GM19452 (cell line): ENCODE results near the gene GIT1.

Source experiments
- ATAC-seq: cut with Tn5 transposase; IDR thresholded peaks from one replicate; pipeline ENCODE4 v1.9.1; 2021; ENCODE audit not compliant: unreplicated experiment

GIT1 gene

DNA sequence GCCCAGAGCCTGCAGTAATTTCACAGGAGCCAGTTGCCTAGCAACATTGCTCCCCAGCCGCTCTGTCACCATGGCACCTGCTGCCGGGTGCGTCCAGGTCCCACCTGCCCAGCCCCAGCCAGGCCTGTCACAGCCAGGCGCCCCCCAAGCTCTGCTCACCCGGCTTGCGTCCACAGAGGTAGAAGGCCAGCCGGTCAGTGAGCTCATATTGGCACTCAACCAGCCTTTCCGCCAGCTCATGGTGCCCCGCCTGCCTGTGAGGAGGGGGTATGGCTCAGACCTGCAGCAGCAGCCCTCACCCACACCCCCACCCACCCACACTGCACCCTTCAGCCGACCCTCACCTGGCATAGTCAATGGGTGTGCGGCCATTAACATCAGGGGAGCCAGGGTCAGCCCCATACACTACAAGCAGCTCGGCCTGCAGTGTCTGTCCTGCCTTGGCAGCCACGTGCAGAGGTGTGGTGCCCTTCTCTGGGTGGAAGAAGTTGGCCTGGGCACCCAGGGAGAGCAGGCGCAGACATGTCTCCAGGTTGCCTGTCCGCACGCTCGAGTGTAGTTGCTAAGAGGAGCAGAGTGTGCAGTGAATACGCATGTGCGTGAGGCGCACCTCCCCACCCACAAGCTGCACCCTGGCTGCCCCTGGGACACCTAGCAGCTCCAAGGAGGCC is 7.7 kb downstream of the GIT1 start:
- ATAC-seq = no peak

DNA sequence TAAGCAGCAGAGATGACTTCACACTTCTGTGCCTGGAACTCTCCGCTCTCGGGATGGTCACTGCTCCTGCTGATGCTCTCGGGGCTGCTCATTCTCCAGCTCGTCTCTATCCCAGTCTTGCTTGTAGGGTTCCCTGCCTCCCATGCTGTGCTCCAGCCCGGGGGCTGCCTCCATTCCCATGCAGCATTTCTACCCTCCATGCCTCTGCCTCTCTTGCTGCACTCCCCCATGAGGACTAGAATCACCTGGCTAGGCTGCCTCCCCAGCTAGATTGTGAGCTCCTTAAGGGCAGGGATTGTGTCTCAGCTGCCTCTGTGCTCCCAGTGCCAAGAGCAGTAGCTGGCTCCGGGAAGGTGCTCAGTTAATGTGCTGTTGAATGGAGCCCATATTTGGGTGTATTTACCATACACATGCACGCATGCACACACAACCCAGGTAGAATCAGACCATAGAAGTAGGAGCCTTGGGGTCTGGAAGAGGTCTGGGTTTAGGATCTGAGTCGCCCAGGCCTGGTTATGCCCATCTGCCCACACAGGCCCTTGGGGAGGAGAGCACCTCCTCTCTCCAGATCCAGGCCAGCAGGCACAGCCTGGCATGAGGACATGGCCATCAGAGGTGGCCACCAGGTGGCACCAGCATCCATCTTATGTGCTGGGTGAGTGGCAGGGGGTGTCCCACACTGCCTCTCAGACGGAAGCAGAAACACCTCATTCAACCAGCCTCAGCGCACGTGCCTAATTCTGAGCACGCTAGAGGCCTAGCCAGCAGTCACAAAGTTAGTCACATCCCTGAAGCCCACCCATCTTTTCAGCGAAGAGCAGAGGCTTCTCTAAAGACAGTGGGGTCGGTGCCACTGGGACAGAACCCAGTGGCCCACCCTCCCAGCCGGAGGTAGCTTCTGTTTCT is 9.3 kb downstream of the GIT1 start:
- ATAC-seq = peak; percentile 85

DNA sequence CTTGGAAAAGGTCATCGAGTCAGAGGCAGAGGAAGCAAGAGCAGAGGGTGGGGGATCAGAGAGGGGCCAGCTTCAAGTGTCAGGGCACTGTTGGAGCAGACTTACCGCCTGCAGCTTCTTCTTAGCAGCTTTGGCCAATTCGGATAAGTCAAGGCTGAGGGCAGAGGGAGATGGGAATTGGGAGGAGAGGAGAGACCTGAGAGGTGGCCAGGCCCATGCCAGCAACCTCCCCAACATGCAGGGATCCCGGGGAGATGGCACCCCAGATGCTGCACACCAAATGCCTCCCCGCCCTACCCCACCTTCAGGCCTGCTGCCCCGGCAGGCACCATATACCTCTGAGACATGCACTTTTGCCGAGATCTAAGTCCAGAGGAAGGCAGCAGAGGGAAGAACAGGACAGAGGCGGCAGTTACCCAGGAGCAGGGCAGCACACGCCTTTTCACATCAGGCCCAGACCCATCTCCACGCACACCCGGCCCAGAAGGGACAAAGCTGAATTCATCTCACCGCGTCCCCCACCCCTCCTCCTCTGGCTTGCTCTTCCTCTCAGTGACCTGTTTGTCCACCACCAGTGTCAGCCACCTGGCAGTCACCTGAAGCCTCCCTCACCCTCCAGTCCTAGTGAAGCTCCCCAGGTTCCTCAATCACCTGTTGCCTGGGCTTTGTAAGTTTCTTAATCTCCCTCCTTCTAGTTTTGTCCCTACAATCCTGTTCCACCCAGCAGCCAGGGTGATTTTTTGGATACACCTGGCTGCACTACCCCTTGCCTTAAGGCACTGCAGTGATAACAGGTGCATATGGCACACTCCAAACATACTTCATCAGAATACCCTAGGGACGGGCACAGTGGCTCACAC is 10.6 kb downstream of the GIT1 start:
- ATAC-seq = no peak

DNA sequence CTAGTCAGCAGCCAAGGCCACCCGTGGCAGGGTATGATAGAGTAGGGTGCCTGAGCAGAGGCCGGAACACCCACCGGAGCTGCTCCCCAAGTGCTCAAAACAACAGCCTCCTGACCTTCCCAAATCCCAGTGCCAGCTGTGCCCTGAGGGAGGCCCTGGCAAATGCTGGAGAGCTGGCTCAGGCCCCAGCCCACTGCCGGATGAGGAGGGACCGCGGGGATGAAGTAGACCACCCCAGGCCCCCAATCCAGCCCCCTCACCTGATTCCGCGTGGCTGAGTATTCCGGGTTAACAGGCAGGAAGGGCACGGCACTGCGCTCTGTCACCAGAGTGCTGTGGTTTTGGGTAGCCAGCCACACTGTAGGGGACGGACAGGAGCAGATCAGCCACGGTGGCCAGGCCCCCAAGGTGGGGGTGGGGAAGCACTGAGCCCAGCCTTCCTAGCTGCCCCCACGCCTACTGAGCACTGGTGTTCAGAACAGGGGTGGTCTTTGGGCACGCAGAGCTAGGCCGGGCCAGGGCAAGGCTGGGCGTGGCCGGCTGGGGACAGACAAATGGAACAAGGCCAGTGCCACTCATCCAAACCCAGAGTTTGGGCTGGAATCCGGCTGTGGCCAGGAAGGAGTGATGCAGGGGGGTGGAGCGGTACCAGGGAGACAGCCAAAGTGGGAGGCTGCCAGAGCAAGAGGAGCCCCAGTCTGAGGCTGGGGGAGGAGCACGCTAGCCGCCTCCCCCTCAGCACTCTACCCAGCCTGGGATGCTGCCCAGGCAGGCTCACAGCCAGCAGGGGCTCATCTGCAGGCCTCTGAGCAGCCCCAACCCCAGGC is 11.8 kb downstream of the GIT1 start:
- no peak for ATAC-seq

DNA sequence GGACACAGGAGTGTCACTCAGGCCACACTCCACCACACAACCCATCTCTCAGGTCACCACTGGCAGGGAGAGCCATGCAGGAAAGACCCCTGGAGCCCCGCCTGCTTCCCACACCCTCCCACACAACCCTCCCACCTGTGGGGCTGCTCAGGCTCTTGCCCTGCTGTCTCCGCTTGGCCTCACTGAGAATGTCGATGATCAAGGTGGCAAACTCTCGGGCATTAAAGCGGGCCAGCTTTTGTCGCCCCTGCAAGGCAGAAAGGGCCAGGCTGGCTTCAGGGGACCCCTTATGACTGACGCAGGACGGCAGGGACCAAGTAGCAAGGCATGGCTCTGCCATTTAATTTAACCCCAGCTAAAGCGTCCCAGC is 12.5 kb downstream of the GIT1 start:
- ATAC-seq = no peak

DNA sequence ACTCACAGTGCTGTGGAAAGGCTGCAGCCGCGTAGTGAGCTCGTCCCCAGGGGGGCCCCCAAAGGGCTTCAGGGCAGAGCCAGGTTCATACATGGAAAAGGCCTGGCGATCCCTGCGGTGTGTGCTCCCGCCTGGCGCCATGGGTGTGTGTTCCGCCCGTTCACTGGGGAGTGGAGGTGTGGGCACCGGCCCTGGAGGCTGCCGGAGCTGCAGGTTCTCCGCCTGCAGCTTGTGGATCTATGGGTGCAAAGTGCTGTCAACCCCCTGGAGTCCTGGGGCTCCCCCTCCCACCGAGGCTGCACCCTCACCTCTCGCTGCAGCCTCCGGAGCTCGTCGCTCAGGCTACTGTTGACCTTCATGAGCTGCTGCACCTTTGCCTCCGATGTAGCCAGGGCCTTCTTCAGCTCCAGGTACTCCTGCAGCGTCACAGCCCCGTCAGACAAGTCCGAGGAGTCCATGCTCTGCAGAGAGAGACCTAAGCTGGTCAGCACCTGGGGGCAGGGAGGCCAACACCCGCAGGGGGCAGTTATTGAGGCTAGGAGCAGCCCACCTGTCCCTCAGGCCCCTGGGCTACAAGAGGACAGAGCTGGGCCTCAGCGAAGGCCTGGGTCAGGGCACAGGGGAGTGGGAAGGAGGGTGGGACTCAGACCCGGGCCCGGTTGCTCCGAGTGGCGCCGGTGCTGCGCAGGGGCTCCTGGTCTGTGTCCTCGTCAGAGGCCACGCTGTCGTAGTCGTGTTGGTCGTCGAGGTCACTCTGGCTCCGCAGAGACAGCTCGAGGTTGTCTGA is 13.0 kb downstream of the GIT1 start:
- no peak for ATAC-seq

DNA sequence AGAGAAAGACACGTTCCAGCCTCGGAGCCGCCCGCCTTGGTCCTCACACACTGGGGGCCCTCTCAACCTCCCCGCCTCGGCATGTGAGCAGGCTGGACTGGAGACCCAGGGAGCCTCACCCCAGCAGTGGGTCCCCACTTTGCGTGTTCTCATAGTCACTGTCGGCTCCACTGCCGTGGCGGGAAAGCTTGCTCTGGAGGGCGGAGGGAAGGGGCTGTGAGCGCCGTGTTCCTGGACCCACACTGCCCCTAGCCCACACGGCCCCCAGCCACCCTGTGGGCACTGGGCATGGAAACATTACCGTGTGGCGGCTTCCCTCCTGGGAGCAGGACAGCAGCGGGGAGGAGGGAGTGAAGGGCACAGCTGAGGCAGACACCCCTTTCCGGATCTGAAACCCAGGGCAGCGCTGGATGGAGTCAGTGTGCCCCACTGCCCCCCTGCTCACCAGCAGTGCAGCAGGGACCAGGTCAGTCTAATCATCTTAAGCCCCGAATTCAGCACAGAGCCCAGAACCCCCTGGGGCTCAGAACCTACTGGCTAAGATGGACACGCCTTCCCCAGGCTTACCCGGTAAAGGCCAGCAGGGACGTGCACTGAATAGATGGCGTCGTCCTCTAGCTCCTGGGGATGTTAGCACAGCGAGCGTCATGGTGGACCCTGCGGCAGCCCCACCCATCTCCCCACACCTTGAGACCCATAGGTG is 13.8 kb downstream of the GIT1 start:
- no peak for ATAC-seq

DNA sequence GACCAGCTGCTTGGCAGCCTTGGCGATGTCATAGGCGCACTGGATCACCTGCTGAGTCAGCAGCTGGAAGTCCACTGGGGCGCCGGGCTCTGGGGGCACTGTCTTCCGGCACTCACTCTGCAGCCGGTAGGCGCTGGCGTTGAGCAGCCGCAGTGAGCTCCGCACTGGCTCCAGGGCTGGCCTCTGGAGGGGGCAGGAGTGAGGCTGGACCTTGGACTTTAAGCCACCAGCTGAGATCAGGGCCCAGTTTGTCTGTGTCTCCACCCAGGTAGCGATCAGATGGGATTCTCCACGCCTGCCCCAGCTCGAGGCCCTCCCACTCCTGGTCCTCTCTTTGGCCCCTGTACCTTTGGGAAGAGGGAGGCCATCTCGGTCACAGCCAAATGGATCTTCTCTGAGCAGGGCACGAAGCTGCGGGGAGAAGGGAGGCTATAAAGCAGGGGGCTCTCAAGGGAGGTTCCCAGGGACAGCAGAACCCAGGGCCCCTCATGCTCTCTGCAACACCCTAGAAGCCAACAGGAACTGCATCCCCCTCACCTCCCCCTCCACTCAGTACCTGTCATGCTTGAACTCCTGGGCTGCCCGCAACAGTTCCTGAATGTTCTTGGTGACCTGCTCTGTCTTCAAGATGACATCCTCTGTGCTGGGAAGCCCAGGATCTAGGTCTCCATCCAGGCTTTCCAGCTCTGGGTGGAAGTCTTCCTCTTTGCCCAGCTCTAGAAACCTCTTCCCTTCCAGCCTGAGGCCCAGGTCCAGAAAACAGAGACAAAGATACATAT is 14.5 kb downstream of the GIT1 start:
- no peak for ATAC-seq

DNA sequence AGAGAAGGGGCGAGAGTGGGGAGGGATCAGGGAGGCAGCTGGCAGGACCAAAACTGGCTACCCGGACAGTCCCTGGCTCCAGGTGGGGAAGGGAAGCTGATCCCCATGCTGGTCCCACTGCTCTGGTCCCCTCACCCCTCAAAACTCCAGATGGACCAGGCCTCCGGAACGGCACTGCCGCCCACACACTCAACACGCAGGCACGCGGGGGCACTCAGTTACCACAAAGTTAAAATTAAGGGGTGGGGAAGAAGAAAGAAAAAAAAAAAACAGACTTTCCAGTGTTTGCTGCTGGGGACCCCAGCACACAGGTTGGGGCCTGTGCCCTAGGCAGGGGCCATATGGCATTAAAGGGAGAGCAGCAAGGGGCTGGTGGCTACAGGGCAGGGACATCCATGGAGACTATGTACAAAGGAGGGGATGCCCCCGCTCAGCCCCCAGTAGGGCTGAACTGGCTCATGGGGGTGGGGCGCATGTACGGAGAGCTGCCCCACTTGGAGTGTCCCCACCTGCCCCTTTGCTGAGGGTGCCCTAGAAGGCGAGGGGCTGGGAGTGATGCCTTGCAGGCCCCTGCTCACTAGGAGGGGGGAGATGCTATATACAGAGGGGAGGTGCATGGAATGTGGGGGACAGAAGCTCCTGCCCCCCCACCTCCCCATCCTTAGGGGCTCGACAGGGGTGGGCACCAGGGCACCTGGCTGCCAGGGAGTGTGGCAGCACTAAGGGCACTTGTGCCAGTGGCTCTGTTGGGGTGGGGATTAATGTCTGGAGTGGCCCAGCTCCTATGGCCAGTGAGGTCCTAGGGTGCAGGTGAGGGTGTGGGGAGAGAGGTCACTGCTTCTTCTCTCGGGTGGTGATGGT is 15.3 kb downstream of the GIT1 start:
- ATAC-seq = no peak

DNA sequence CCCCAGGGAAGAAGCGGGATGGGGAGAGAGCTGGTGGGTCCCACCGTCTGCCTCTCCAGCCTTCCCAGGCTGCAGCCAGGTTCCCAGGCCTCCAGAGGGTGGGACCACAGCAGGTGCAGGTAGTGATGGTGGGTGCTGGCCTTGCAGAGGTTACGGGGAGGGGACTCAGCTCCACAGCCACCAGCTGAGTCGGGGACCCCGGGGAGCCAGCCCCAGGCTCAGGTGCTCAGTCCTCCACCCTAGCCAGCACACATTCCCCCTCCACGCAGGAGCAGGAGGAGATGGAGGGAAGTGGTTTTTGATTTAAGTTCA is 15.9 kb downstream of the GIT1 start:
- no peak for ATAC-seq

DNA sequence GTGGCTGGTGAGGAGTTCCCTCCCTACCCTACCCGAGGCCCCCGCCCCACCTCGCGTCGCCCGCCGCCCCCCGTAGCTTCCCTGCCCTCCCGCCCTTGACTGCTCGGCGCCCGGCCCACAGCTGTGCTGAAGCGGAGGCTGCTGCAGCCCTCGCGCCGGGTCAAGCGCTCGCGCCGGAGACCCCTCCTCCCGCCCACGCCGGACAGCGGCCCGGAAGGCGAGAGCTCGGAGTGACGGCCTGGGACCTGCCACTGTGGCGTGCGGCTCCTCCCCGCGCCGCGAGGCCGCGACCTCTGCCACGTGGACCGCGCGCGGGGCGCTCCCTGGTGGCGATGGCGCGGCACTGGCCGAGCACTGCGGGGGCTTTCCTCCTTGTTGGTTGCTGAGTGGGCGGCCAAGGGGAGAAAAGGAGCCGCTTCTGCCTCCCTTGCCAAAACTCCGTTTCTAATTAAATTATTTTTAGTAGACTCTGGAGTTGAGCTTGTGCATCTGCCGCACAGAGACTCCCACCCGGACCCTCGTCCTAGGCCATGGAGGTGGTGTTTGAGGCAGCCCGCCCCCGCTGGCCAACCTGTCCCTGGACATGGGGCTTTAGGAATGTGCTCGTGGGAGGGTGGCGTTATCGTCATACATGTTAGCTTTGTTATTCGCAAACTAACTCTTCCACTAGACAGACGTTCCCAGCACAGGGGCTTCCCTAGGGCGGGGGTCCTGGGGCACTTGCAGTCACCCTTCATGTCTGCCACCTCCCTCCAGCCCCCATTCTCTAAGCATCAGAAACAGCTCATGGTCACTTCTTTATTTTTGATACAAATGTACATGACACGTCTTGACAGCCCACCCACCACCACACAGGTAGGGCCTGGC is 16.5 kb downstream of the GIT1 start:
- no peak for ATAC-seq

DNA sequence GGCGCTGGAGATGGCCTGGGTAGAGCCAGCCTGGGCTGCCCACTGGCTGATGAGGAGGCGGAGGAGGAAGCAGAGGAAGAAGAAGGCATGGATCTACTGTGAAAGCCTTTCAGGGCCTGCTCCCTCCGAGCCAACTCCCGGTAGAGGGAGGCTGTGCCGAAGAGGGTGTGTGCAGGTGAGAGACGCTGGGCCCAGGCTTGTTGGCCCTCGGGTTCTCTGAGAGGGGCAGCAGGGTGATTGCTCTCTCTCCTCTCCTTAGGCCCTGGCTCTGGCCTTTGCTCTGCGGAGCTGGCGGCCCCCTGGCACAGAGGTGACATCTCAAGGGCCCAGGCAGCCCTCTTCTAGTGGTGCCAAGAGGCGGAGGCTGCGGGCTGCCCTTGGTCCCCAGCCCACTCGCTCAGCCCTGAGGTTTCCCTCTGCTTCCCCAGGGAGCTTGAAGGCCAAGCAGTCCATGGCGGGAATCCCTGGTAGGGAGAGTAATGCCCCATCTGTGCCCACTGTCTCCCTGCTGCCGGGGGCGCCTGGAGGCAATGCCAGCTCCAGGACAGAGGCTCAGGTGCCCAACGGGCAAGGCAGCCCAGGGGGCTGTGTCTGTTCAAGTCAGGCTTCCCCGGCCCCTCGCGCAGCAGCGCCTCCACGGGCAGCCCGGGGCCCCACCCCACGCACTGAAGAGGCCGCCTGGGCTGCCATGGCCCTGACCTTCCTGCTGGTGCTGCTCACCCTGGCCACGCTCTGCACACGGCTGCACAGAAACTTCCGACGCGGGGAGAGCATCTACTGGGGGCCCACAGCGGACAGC is 17.4 kb downstream of the GIT1 start:
- no peak for ATAC-seq

DNA sequence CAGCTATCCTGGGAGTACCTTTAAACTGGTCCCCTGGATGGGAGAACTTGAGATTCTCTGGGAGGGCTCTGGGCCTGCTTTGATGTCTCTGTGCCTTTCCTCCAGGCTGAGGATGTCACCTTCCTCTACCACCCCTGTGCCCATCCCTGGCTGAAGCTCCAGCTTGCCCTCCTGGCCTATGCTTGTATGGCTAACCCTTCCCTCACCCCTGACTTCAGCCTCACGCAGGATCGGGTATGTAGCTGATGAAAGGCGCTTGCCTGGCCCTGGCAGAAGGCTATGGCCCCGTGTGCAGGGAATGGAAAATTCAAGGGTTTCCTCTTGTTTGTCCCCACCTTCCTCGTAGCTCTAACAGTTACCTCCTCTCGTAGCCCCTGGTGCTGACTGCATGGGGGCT is 18.0 kb downstream of the GIT1 start:
- no peak for ATAC-seq

DNA sequence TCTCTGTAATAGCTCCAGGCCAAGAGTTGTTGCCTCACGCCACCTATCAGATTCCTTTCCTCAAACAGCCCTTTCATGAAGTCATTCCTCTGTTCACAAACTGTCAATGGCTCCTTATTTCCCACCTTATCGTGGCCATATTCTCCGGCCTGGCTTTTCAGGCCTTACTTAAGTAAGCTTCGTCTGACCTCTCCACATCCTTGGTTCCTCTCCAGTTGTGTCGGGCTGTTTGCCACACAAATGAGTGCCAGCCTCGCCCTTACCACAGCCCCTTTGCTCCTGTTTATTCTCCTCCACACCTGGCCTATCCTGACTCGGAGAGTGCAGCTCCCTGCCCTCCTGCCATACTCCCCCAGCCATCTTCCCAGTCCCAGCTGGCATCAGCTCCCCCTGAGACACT is 18.9 kb downstream of the GIT1 start:
- ATAC-seq = no peak

DNA sequence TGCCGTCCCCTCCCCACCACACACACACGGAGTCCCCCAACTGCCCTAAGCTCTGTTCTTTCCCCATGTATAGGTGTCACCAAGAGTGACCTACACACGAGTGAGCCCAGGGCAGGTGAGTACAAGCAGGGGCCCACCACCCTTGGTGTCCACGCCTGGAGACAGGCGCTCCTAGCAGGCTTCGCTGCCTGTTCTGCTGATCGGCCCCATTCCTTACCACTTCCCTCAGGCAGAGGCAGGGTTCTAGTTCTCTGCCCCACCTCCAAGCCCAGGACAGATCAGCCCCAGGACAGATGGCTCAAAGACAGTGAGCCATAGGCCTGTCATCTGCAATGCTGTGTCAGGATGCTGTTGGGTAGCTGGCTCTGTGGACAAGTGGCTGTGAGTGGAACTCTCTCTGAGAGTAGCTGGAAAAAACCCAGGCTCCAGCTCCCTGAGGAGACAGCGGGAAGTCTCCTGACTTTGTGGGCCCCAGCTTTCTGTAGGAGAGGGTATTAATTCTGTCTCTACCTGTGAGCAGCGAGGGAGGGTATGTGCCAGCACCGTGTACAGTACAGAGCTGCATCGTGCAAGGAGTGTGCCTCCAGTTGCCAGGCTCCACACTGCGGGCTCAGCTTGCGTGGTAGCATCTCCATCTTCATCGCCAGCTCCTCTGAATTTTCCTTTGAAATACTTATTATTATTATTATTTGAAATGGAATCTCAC is 20.1 kb downstream of the GIT1 start:
- ATAC-seq = no peak
